Epithelial cell of esophagus (primary cell): ENCODE data around the gene ATP5PF.
A peak's percentile ranks its signal among the peaks of the same experiment; 100 is the strongest.

Experiments used
- DNase-seq: peaks from one replicate; pipeline ENCODE4 v3.0.0; 2010; ENCODE audit warnings: low read depth
- H3K4me3 ChIP-seq: 2 replicates; pipeline ENCODE4 v1.5.1; 2011; ENCODE audit warnings: mild to moderate bottlenecking, low read length, control low read depth
- CTCF ChIP-seq: IDR thresholded peaks from 2 replicates; pipeline ENCODE4 v1.5.1; 2011; ENCODE audit warnings: low read depth, mild to moderate bottlenecking, low read length, control low read depth, inconsistent platforms; ENCODE audit not compliant: insufficient read depth; ENCODE audit errors: missing control alignments

ATP5PF gene

GRCh38 chr21:25742900-25743299, 8.2 kb upstream of the ATP5PF start:
- peak; percentile 88 for DNase-seq
- no peak for TF ChIP-seq CTCF
- H3K4me3 ChIP-seq: no peak overlapping the region

GRCh38 chr21:25737421-25737820, 2.7 kb upstream of the ATP5PF start:
- H3K4me3 ChIP-seq: no peak overlapping the region
- no peak for DNase-seq
- no peak for TF ChIP-seq CTCF

GRCh38 chr21:25735646-25736597, 1.2 kb upstream of the ATP5PF start:
- no peak for TF ChIP-seq CTCF
- peak overlapping the region; percentile 89 for H3K4me3 ChIP-seq
- peak; percentile 76 for DNase-seq

GRCh38 chr21:25734654-25734903, 125 bp downstream of the ATP5PF start:
- H3K4me3 ChIP-seq: peak overlapping the region; percentile 89
- DNase-seq: no peak
- TF ChIP-seq CTCF: no peak

- TF ChIP-seq CTCF: no peak
- peak; percentile 27 for DNase-seq
- H3K4me3 ChIP-seq: peak overlapping the region; percentile 89
Observed at GRCh38 chr21:25733859-25734653, 648 bp downstream of the ATP5PF start.

- peak; percentile 40 for DNase-seq
- no peak overlapping the region for H3K4me3 ChIP-seq
- TF ChIP-seq CTCF: no peak
Observed at GRCh38 chr21:25732091-25732760, 2.5 kb downstream of the ATP5PF start.
